Erythroblast (primary cell): ENCODE measurements around the gene PDXP.

Experiments used
- DNase-seq, 2 experiments: peaks; one replicate each; lab custom pipeline; 2025; lab: John Stamatoyannopoulos, UW
- GATA1 ChIP-seq: IDR thresholded peaks from 2 replicates; pipeline ENCODE4 v1.6.1; 2011; ENCODE audit warnings: low read depth, mild to moderate bottlenecking, control low read depth, low read length, moderate library complexity
- POLR2A ChIP-seq: IDR thresholded peaks from 2 replicates; pipeline ENCODE4 v1.6.1; 2011; ENCODE audit warnings: mild to moderate bottlenecking, low read length

PDXP gene

GRCh38 chr22:37696657-37697537, 38.4 kb downstream of the PDXP start, which contains the start of gene TRIOBP:
Gene TRIOBP, plus strand, starts transcription at chr22:37697048. Its CDS starts 4,318 bp downstream, at chr22:37701366.
- peak; percentile 66 to 81 for DNase-seq
- TF ChIP-seq POLR2A (no peak), GATA1 (no peak)

DNA sequence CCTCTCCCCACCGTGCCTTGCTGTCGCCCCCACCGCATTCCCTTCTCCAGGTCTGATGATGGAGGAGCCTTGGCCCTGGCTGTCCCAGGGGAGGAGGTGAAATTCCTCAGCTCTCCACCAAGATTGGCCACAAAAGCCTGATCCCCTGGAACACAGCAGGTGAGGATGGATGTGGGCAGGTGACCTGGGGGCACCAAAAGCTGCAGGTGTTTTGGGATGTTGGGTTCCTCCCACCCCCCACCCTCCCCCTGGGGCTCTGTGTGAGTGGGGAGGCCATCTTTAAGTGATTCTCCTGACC, 39.0 kb downstream of the PDXP start:
- TF ChIP-seq POLR2A (no peak), GATA1 (no peak)
- no peak for DNase-seq

GRCh38 chr22:37701141-37701786, 42.7 kb downstream of the PDXP start:
- TF ChIP-seq POLR2A (no peak), GATA1 (no peak)
- DNase-seq, result no peak

DNA sequence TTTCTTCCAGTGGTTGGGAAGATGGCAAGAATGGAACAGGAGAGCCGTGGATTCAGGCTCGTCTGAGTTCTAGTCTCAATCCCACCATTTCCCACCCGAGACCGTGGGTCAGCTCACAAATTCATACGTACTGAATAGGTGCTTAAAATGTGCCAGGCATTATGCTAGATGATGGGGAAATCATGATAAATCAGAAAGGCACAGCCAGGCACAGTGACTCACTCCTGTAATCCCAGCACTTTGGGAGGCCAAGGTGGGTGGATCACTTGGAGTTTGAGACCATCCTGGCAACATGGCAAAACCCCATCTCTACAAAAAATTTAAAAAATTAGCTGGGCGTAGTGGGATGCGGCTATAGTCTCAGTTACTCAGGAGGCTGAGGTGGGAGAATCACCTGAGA, 45.4 kb downstream of the PDXP start:
- TF ChIP-seq POLR2A (no peak), GATA1 (no peak)
- no peak for DNase-seq

DNA sequence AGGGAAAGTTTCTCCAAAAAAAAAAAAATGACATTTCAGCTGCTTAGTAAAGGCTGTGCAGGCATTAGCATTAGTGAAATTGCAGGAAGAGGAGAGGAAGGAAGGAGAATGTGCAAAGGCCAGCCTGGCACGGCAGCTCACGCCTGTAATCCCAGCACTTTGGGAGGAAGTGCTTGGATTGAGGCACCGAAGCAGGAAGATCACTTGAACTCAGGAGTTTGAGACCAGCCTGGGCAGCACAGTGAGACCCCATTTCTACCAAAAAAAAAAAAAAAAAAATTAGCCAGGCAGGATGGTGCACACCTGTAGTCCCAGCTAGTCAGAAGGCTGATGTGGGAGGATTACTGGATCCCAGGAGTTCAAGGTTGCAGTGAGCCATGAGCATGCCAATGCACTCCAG, 46.1 kb downstream of the PDXP start:
- DNase-seq, result no peak
- TF ChIP-seq POLR2A (no peak), GATA1 (no peak)

DNA sequence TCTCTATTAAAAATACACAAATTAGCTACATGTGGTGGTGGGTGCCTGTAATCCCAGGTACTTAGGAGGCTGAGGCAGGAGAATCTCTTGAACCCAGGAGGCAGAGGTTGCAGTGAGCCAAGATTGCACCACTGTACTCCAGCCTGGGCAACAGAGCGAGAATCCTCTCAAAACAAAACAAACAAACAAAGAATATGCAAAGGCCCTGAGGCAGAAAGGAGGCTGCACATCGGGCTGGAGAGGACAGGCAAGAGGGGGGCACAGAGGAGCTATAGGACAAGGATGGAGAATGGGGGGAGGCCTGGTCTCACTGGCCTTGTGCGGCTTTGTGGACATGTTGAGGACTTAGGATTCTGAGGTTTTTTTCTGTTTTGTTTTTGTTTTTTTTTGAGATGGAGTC, 46.7 kb downstream of the PDXP start:
- DNase-seq, result no peak
- no peak for TF ChIP-seq POLR2A
- no peak for TF ChIP-seq GATA1

GRCh38 chr22:37708580-37709444, 50.3 kb downstream of the PDXP start:
- TF ChIP-seq POLR2A (no peak), GATA1 (no peak)
- no peak for DNase-seq

GRCh38 chr22:37709445-37709765, 50.9 kb downstream of the PDXP start:
- TF ChIP-seq POLR2A (no peak), GATA1 (no peak)
- no peak for DNase-seq

DNA sequence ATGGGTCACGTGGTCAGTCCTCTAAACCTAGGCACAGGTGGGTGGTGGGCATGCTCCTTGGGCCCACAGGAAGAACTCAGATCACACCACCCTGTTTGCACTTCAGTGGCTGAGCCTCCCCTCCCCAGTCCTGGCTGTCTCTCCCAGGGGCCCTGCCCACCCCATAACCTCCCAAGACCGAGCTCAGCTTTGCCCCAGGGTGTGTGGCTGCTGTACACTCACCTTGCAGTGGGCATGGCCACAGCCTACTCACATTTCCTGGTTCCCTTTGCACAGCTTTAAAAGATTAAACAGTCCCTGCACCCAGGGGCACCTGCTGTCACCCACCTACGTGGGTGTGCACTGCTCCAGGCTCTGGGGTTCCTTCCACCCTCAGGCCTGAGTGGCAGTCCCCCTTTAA, 52.2 kb downstream of the PDXP start:
- no peak for TF ChIP-seq POLR2A
- no peak for TF ChIP-seq GATA1
- no peak for DNase-seq

GRCh38 chr22:37711490-37711889, 53.0 kb downstream of the PDXP start:
- DNase-seq, result no peak
- no peak for TF ChIP-seq POLR2A
- TF ChIP-seq GATA1, result no peak

- TF ChIP-seq GATA1, result no peak
- no peak for TF ChIP-seq POLR2A
- DNase-seq, result no peak
Observed at GRCh38 chr22:37713761-37714160, 55.2 kb downstream of the PDXP start.

GRCh38 chr22:37714634-37715033, 56.1 kb downstream of the PDXP start:
- no peak for DNase-seq

DNA sequence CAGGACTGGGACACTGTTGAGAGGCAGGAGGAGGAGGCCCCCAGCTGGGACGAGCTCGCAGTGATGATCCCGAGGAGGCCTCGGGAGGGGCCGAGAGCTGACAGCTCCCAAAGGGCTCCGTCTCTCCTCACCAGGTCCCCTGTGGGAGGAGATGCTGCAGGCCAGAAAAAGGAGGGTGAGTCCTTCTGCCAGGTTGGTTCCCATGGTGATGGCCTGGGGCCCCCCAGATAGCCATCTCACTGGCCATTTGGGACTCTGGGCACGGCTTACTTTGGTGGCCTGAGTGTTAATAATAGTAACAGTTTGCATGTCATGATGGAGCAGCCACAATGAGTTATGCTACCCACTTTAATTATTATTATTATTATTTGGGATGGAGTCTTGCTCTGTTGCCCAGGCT, 57.2 kb downstream of the PDXP start:
- no peak for TF ChIP-seq POLR2A
- TF ChIP-seq GATA1, result no peak
- DNase-seq, result no peak

More at GRCh38 chr22:37714634-37715033, 56.1 kb downstream of the PDXP start:
- TF ChIP-seq GATA1 (no peak), POLR2A (no peak)
